ENCODE data around the gene LDHB.
"Not testable (repeated sequence)": the region's sequence is repeated elsewhere in the genome, so short reads cannot be mapped to it uniquely, and the experiment has no call there.

The LDHB gene
- total RNA-seq, result 24.8 to 31.6 reads per million in 2 experiments

- DNase-seq (ENCODE audit: low read depth), result peak; percentile 89
Observed at GRCh38 chr12:21657326-21658077, at the start of gene LDHB. Gene LDHB (minus strand): TSS chr12:21657842. CDS start chr12:21654671, 3,171 bp downstream.

GRCh38 chr12:21704847-21705246, 47.2 kb upstream of the LDHB start:
- DNase-seq (ENCODE audit: low read depth), result no peak

GRCh38 chr12:21699851-21700250, 42.2 kb upstream of the LDHB start:
- no peak for DNase-seq (ENCODE audit: low read depth)

GRCh38 chr12:21697904-21698630, 40.4 kb upstream of the LDHB start:
- no peak for DNase-seq (ENCODE audit: low read depth)

DNA sequence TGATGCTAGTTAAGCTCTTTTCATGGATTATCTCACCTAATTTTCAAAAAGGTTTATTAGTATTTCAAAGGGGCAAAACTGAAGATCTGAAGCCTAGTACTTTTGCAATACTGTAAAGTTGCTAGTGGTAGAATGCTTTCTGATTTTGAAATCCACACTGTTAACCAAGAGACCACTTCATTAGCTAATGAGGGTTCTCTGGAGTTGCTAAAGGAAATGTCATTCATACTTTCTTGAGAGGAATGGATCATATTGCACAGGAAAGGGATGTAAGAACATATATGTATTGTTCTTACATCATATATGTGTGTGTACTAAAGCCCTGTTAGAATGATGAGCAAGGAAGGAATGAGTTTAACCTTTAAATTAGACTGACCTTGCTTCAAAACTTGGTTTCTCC, 39.0 kb upstream of the LDHB start:
- DNase-seq (ENCODE audit: low read depth), result no peak

DNA sequence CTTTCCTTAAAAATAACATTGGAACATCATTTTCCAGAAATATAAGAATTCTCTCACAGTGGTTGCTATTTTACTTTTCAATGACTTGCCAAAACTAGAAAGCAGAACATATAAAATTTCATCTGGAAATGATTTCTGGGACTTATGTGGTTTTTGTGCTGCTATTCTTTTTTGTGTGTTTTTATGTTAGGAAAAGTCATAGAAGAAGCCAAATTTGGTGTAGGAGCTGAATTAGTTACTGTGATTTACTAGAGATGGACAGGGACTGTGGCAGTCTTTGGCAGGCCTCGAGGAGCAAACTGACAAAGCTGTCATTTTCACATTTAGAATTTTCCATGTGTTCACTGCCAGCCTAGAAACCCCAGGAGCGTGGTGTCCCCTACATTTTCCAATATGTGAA, 38.3 kb upstream of the LDHB start:
- DNase-seq (ENCODE audit: low read depth), result no peak

GRCh38 chr12:21694660-21695059, 37.0 kb upstream of the LDHB start:
- DNase-seq (ENCODE audit: low read depth), result no peak

- DNase-seq (ENCODE audit: low read depth), result no peak
Observed at GRCh38 chr12:21691515-21691914, 33.9 kb upstream of the LDHB start.

DNA sequence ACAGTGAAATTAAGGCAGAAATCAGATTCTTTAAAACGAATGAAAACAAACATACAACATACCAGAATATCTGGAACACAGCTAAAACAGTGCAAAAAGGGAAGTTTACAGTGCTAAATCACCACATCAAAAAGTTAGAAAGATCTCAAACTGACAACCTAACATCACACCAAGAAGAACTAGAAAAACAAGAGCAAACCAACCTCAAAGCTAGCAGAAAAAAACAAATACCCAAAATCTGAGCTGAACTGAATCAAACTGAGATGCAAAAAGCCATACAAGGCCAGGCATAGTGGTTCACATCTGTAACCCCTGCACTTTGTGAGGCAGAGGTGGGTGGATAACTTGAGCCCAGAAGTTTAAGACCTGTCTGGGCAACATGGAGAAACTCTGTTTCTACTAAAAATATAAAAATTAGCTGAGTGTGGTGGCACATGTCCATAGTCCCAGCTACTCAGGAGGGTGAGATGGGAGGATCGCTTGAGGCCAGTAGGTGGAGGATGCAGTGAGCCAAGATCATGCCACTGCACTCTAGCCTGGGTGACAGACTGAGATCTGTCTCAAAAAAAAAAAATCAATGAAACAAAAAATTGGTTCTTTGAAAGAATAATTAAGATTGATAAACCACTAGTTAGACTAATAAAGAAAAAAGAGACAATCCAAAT, 33.2 kb upstream of the LDHB start:
- DNase-seq (ENCODE audit: low read depth), result no peak

DNA sequence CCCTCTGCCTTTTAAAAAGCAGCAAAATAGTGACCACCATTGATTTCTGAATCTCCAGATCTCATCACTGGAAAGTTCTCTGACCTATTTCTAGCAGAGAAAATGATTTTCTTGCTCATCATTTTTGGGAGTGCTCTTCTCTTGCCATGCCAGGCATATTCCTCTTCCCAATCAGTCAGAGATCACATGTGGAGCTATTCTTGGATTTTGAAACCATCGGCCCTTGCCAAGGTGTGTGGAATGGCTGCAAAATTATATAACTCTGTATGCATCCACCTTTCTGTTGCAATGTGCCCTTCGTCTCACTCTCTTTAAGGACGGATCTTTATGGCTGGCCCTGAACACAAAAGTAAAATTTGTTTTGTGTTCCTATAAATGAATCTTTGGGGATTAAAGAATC, 25.5 kb upstream of the LDHB start:
- DNase-seq (ENCODE audit: low read depth), result no peak

DNA sequence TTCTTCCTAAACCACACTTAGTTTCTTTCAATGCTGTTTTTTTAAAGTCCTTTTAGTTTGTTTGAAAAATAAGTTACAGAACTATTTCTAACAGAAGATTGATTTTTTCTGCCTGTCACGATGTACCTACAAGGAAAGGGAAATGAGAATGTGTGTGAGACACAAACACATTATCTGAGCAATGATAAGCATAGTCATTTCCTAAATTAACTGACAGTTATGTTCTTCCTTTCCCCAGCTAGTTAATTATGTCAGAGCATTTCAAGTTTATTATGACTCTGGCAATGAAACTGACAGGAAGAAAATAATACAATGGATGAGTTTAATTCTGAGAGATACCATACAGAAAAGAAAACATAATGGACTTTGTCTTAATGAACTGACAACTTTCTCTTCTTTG, 21.3 kb upstream of the LDHB start:
- no peak for DNase-seq (ENCODE audit: low read depth)

DNA sequence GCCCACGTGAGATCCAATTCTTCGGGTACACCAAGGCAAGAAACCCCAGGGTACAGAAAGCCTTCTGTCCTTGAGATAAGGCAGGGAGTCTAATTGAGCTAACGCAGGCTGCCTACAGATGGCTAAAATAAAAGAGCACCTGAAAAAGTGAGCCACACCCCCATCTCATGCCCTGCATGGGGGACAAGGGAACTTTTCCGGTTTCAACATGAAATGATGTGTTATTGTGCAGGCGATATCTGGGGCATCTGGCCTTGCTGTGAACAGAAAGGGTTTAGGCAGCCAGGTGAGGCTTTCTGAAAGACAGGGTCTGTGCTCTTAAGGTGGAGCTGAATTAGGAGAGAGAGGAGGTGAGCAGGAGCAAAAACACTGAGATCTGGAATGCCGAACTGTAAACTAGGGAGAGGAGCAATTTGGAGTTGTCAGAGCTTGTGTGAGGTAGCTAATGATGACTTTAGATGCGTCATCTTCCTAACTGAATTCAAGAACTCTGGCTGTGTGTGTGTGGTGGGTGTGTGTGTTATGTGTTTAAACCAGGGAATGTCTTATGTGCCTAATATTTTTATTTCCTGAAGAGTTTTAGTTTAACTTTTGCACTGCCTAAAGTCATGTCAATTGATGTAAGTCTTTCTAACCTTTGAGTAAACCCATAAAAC, 20.1 kb upstream of the LDHB start:
- no peak for DNase-seq (ENCODE audit: low read depth)

GRCh38 chr12:21677204-21677603, 19.6 kb upstream of the LDHB start:
- DNase-seq (ENCODE audit: low read depth), result no peak

GRCh38 chr12:21676776-21677175, 19.1 kb upstream of the LDHB start:
- DNase-seq (ENCODE audit: low read depth), result no peak

DNA sequence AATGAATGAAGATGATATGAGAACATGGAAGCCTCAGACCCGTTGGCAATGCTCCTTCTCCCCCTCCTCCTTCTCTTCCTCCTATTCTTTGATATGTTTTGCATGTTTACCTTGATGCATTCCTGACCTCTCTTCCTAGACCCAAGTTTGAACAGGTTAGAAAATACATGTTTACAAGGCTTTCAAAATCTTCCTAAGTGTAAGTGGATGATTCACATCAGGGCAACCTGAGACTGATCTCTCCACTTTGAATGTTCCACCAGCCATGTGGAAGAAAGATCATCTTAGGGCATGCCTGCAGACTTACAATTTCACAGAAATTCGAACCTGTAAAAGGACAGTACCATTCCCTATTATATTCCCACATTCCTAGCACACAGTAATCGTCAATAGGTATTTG, 18.0 kb upstream of the LDHB start:
- DNase-seq (ENCODE audit: low read depth), result no peak

- no peak for DNase-seq (ENCODE audit: low read depth)
Observed at GRCh38 chr12:21675096-21675495, 17.5 kb upstream of the LDHB start.

DNA sequence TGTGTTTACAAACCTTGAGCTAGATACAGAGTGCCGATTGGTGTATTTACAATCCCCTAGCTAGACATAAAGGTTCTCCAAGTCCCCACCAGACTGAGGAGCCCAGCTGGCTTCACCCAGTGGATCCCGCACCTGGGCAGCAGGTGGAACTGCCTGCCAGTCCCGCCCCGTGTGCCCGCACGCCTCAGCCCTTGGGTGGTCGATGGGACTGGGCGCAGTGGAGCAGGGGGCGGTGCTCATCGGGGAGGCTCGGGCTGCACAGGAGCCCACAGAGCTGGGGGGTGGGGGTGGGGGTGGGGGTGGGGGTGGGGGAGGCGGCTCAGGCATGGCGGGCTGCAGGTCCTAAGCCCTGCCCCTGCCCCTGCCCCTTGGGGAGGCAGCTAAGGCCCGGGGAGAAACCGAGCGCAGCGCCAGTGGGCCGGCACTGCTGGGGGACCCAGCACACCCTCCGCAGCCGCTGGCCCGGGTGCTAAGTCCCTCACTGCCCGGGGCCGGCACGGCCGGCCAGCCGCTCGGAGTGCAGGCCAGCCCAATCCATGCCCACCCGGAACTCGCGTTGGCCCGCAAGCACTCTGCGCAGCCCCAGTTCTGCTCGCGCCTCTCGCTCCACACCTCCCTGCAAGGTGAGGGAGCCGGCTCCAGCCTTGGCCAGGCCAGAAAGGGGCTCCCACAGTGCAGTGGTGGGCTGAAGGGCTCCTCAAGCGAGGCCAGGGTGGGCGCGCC, 16.3 kb upstream of the LDHB start:
- DNase-seq (ENCODE audit: low read depth), result not testable (repeated sequence)

- no peak for DNase-seq (ENCODE audit: low read depth)
Observed at GRCh38 chr12:21672146-21672545, 14.5 kb upstream of the LDHB start.

- DNase-seq (ENCODE audit: low read depth), result no peak
Observed at GRCh38 chr12:21666722-21667121, 9.1 kb upstream of the LDHB start.

GRCh38 chr12:21665816-21666215, 8.2 kb upstream of the LDHB start:
- no peak for DNase-seq (ENCODE audit: low read depth)

- DNase-seq (ENCODE audit: low read depth), result no peak
Observed at GRCh38 chr12:21662122-21662792, 4.6 kb upstream of the LDHB start.
